Duodenal mucosa (tissue), 2 donors: ENCODE data around the gene KSR1.

Source experiments
- H3K27ac ChIP-seq: one replicate; pipeline ENCODE4 v1.7.0; 2013; ENCODE audit warnings: low read depth, low read length
- H3K27me3 ChIP-seq, 2 donors: one replicate each; pipeline ENCODE4 v1.7.0; 2013; ENCODE audit warnings: low read length in 2 of 2, control low read depth in 1 of 2; ENCODE audit not compliant: insufficient read depth in 2 of 2, control insufficient read depth in 1 of 2
- H3K36me3 ChIP-seq, 2 donors: one replicate each; pipeline ENCODE4 v1.7.0; 2013; ENCODE audit warnings: low read length in 2 of 2, control low read depth in 1 of 2; ENCODE audit not compliant: insufficient read depth in 2 of 2, control insufficient read depth in 1 of 2
- H3K4me1 ChIP-seq, 2 donors: one replicate each; pipeline ENCODE4 v1.7.0; 2013; ENCODE audit warnings: low read length in 2 of 2, control low read depth in 1 of 2; ENCODE audit not compliant: insufficient read depth in 2 of 2, control insufficient read depth in 1 of 2
- H3K4me3 ChIP-seq, 2 donors: one replicate each; pipeline ENCODE4 v1.7.0; 2013; ENCODE audit warnings: low read length in 2 of 2, low read depth in 1 of 2
- H3K9ac ChIP-seq, 2 donors: one replicate each; pipeline ENCODE4 v1.7.0; 2013; ENCODE audit warnings: low read length in 2 of 2, low read depth in 1 of 2
- H3K9me3 ChIP-seq, 2 donors: one replicate each; pipeline ENCODE4 v1.7.0; 2013; ENCODE audit warnings: low read length in 2 of 2, control low read depth in 1 of 2; ENCODE audit not compliant: control insufficient read depth in 1 of 2

The KSR1 gene

GRCh38 chr17:27522028-27522635 lies 65.9 kb downstream of the KSR1 start:
- Histone ChIP-seq H3K27ac (no peak overlapping the region), H3K4me3 (no peak overlapping the region), H3K9me3 (no peaks in the 10 kb centered on the region), H3K27me3 (no peaks in the 10 kb centered on the region), H3K9ac (no peak overlapping the region), H3K4me1 (peaks cover 22 to 39% of the 10 kb centered on the region in 2 donors), H3K36me3 (no peaks in the 10 kb centered on the region)

GRCh38 chr17:27523712-27524111 lies 67.5 kb downstream of the KSR1 start:
- Histone ChIP-seq H3K36me3 (no peaks in the 10 kb centered on the region), H3K4me1 (peaks cover 22 to 36% of the 10 kb centered on the region in 2 donors), H3K9ac (no peak overlapping the region), H3K27ac (no peak overlapping the region), H3K27me3 (no peaks in the 10 kb centered on the region), H3K4me3 (no peak overlapping the region), H3K9me3 (no peaks in the 10 kb centered on the region)

- Histone ChIP-seq H3K27ac (no peak overlapping the region), H3K4me3 (no peak overlapping the region), H3K36me3 (no peaks in the 10 kb centered on the region), H3K9me3 (no peaks in the 10 kb centered on the region), H3K27me3 (no peaks in the 10 kb centered on the region), H3K4me1 (peaks cover 19 to 27% of the 10 kb centered on the region in 2 donors), H3K9ac (no peak overlapping the region)
These were observed 68.3 kb downstream of the KSR1 start for GRCh38 chr17:27524594-27524993.

- Histone ChIP-seq H3K27me3 (no peaks in the 10 kb centered on the region), H3K27ac (no peak overlapping the region), H3K36me3 (no peaks in the 10 kb centered on the region), H3K9me3 (no peaks in the 10 kb centered on the region), H3K4me1 (peaks cover 16 to 23% of the 10 kb centered on the region in 2 donors), H3K9ac (no peak overlapping the region), H3K4me3 (no peak overlapping the region)
These were observed 69.1 kb downstream of the KSR1 start for GRCh38 chr17:27525316-27525715.

GRCh38 chr17:27525836-27526603 lies 69.8 kb downstream of the KSR1 start:
- Histone ChIP-seq H3K36me3 (no peaks in the 10 kb centered on the region), H3K4me1 (peaks cover 15 to 23% of the 10 kb centered on the region in 2 donors), H3K4me3 (peak overlapping the region in 1 of 2 donors; percentile 4), H3K9me3 (no peaks in the 10 kb centered on the region), H3K27me3 (no peaks in the 10 kb centered on the region), H3K9ac (no peak overlapping the region), H3K27ac (no peak overlapping the region)

- no peak overlapping the region for H3K9ac ChIP-seq
- H3K27me3 ChIP-seq = no peaks in the 10 kb centered on the region
- peaks cover 20 to 27% of the 10 kb centered on the region in 2 donors for H3K4me1 ChIP-seq
- H3K27ac ChIP-seq = no peak overlapping the region
- peak overlapping the region in 1 of 2 donors; percentile 4 for H3K4me3 ChIP-seq
- no peaks in the 10 kb centered on the region for H3K36me3 ChIP-seq
- no peaks in the 10 kb centered on the region for H3K9me3 ChIP-seq
These were observed 70.4 kb downstream of the KSR1 start for GRCh38 chr17:27526604-27527002.

- Histone ChIP-seq H3K4me1 (peaks cover 29 to 31% of the 10 kb centered on the region in 2 donors), H3K9me3 (no peaks in the 10 kb centered on the region), H3K4me3 (no peak overlapping the region), H3K27me3 (no peaks in the 10 kb centered on the region), H3K36me3 (no peaks in the 10 kb centered on the region), H3K9ac (no peak overlapping the region), H3K27ac (no peak overlapping the region)
These were observed 73.1 kb downstream of the KSR1 start for GRCh38 chr17:27529230-27529796.

GRCh38 chr17:27530764-27531391 lies 74.6 kb downstream of the KSR1 start:
- no peak overlapping the region for H3K4me3 ChIP-seq
- no peaks in the 10 kb centered on the region for H3K9me3 ChIP-seq
- H3K9ac ChIP-seq = no peak overlapping the region
- no peaks in the 10 kb centered on the region for H3K27me3 ChIP-seq
- H3K4me1 ChIP-seq = peaks cover 42 to 47% of the 10 kb centered on the region in 2 donors
- H3K36me3 ChIP-seq = no peaks in the 10 kb centered on the region
- peak overlapping the region; percentile 13 for H3K27ac ChIP-seq

GRCh38 chr17:27531469-27531961 lies 75.3 kb downstream of the KSR1 start:
- no peak overlapping the region for H3K9ac ChIP-seq
- H3K27me3 ChIP-seq = no peaks in the 10 kb centered on the region
- no peaks in the 10 kb centered on the region for H3K9me3 ChIP-seq
- H3K4me3 ChIP-seq = no peak overlapping the region
- H3K36me3 ChIP-seq = no peaks in the 10 kb centered on the region
- H3K4me1 ChIP-seq = peaks cover 46 to 49% of the 10 kb centered on the region in 2 donors
- peak overlapping the region; percentile 13 for H3K27ac ChIP-seq
